ENCODE data around the gene OTULINL. TPM values are rescaled to one million over a fixed set of nuclear protein-coding genes. Genes with fewer than 3 reads are reported as not detected.

OTULINL gene
- total RNA-seq, 4 donors from 2014 or later, result 7.8 to 15.6 (median 11.4) TPM

- DNase-seq (ENCODE audit: low spot score) (no peak), ATAC-seq (ENCODE audit: low FRiP score) (no peak)
- TF ChIP-seq CTCF (IDR thresholded peaks at IDR 0.05), result no peak
These were observed 13.3 kb upstream of the OTULINL start for GRCh38 chr5:14568333-14568732.

GRCh38 chr5:14569948-14570691 lies 11.5 kb upstream of the OTULINL start:
- ATAC-seq (ENCODE audit: low FRiP score), result no peak
- no peak for TF ChIP-seq CTCF (IDR thresholded peaks at IDR 0.05)
- no peak for DNase-seq (ENCODE audit: low spot score)

GRCh38 chr5:14571901-14572300 lies 9.7 kb upstream of the OTULINL start:
- ATAC-seq (ENCODE audit: low FRiP score) (no peak), DNase-seq (ENCODE audit: low spot score) (no peak)
- TF ChIP-seq CTCF (IDR thresholded peaks at IDR 0.05), result no peak

- no peak for TF ChIP-seq CTCF (IDR thresholded peaks at IDR 0.05)
- ATAC-seq (ENCODE audit: low FRiP score) (no peak), DNase-seq (ENCODE audit: low spot score) (no peak)
These were observed 9.2 kb upstream of the OTULINL start for GRCh38 chr5:14572385-14572784.

GRCh38 chr5:14572836-14573235 lies 8.8 kb upstream of the OTULINL start:
- TF ChIP-seq CTCF (IDR thresholded peaks at IDR 0.05), result no peak
- ATAC-seq (ENCODE audit: low FRiP score) (no peak), DNase-seq (ENCODE audit: low spot score) (no peak)

- no peak for TF ChIP-seq CTCF (IDR thresholded peaks at IDR 0.05)
- no peak for DNase-seq (ENCODE audit: low spot score)
- ATAC-seq (ENCODE audit: low FRiP score), result no peak
These were observed 7.5 kb upstream of the OTULINL start for GRCh38 chr5:14574096-14574495.

- no peak for DNase-seq (ENCODE audit: low spot score)
- TF ChIP-seq CTCF (IDR thresholded peaks at IDR 0.05), result no peak
- ATAC-seq (ENCODE audit: low FRiP score), result no peak
These were observed 6.6 kb upstream of the OTULINL start for GRCh38 chr5:14574891-14575508.
